Neural progenitor cell (in vitro differentiated cells): ENCODE data around the gene PPP2R2C.

ENCODE experiments used
- CTCF ChIP-seq: fragments of 200-600 bp; sonication (generic); IDR thresholded peaks from 2 replicates; pipeline ENCODE4 v1.5.1; 2017; ENCODE audit warnings: antibody characterized with exemption, mild to moderate bottlenecking
- EZH2 ChIP-seq: fragments of 200-600 bp; sonication (generic); IDR thresholded peaks from 2 replicates; pipeline ENCODE4 v1.6.1; 2017; ENCODE audit warnings: antibody characterized with exemption, mild to moderate bottlenecking, moderate library complexity

- TF ChIP-seq CTCF (no peak), EZH2 (no peak)
These were observed 88.5 kb downstream of the PPP2R2C start for GRCh38 chr4:6383929-6384328.
